ENCODE measurements around the gene SRL. TPM values are rescaled to one million over a fixed set of nuclear protein-coding genes. Genes with fewer than 3 reads are reported as not detected.

The SRL gene
- total and polyA plus RNA-seq, 4 experiments from 2014 or later: not detected

DNA sequence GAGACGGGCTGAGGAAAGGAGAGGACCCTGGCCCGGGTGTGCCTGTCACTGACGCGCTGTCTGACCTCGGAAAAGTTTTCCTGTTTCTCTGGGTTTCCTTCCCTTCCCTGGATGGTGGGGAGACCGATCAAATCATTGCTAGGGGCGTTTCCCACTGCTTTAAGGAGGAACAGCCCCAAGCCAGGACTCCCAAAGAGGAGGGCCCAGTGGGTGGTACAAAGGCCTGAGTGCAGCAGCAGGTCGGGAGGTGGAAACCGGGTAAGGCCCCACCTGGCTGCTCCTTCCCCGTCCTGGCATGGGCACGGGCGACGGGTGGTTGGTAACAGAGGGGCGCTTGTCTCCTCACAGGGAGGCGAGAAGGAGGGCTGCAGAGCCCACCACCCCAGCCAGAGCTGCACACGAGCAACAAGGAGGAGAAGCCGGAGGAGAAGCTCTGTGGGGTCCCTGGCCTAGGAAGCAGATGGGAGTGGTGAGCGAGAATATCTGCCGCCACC, 2.2 kb downstream of the SRL start:
- ChIA-PET CTCF (ENCODE audit: partially characterized antibody) (no interaction called here), POLR2A (ENCODE audit: partially characterized antibody) (no interaction called here)
- H3K9me3 Mint-ChIP-seq: peaks cover 0 to 1% (median 0%) of the 10 kb centered on the region in 8 donors
- no peak overlapping the region for H3K27ac Mint-ChIP-seq
- intact Hi-C loops (cut with micrococcal nuclease): no loop called here
- DNase-seq: no peak
- H3K9me3 ChIP-seq (ENCODE audit: control insufficient read depth in 1 of 2, low read length in 2 of 2): no peaks in the 10 kb centered on the region
- H3K4me3 Mint-ChIP-seq: no peak overlapping the region
- H3K4me1 Mint-ChIP-seq: no peaks in the 10 kb centered on the region
- no peaks in the 10 kb centered on the region for H3K27me3 ChIP-seq (ENCODE audit: insufficient read depth, low read length)
- H3K36me3 Mint-ChIP-seq: no peaks in the 10 kb centered on the region
- H3K27me3 Mint-ChIP-seq: peaks cover 4 to 7% of the 10 kb centered on the region in 2 donors
- no peaks in the 10 kb centered on the region for H3K36me3 ChIP-seq (ENCODE audit: insufficient read depth, low read length)
- H3K4me1 ChIP-seq (ENCODE audit: insufficient read depth, low read length): no peaks in the 10 kb centered on the region
- H3K4me3 ChIP-seq (ENCODE audit: low read length in 2 of 2): no peak overlapping the region
- H3K27ac ChIP-seq (ENCODE audit: low read depth, low read length): no peak overlapping the region

DNA sequence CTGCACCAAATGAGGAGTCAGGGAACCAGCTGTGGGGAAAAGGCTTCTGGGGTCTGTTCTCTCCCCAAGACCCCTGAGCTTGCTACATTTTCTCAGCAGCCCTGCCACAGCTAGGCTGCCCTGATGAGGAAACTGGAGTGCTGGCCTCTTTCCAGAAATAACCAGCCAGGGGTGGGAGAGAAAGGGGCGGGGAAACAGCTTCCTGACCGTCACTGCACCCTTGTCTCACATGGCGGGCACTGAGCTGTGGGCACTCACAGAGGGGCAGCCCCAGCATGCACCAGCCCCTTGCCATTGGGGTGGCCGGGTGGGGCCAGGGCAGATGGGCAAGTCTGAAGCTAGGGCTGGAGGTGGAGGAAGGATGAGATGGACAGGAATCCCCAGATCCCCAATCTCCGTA, 2.9 kb downstream of the SRL start:
- no peak overlapping the region for H3K27ac Mint-ChIP-seq

DNA sequence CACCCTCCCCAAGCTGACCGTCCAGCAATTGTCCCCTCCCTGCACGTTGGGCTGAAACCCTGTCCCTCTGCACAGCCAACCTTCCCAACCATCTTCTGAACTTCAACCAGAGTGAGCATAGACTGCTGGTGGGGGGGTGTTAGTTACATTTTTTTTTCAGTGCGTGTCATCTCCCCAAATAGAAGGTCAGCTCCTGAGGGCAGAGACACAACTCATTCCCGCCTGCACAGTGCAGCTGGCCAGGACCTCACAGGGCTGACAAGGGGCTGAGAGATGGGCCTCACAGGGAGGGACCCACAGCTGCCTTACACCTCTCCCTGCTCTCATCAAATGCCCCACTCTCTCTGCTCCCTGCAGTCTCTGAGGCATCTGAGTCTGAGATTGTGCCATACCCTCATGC, 8.4 kb downstream of the SRL start:
- Histone ChIP-seq H3K4me1 (ENCODE audit: insufficient read depth, low read length) (no peaks in the 10 kb centered on the region), H3K27me3 (ENCODE audit: insufficient read depth, low read length) (no peaks in the 10 kb centered on the region), H3K9me3 (ENCODE audit: control insufficient read depth in 1 of 2, low read length in 2 of 2) (no peaks in the 10 kb centered on the region), H3K27ac (ENCODE audit: low read depth, low read length) (no peak overlapping the region), H3K36me3 (ENCODE audit: insufficient read depth, low read length) (no peaks in the 10 kb centered on the region), H3K4me3 (ENCODE audit: low read length in 2 of 2) (no peak overlapping the region)
- Mint-ChIP-seq H3K4me1 (no peaks in the 10 kb centered on the region), H3K27ac (no peak overlapping the region), H3K9me3 (peaks cover 0 to 2% (median 0%) of the 10 kb centered on the region in 8 donors), H3K4me3 (no peak overlapping the region), H3K27me3 (peaks cover 4 to 12% of the 10 kb centered on the region in 2 donors), H3K36me3 (no peaks in the 10 kb centered on the region)
- CTCF ChIA-PET (ENCODE audit: partially characterized antibody): no interaction called here
- DNase-seq: no peak
- POLR2A ChIA-PET (ENCODE audit: partially characterized antibody): no interaction called here
- intact Hi-C loops (cut with micrococcal nuclease): no loop called here

More for the DNA sequence above, 2.9 kb downstream of the SRL start:
- no peak for DNase-seq
- peaks cover 0 to 1% (median 0%) of the 10 kb centered on the region in 8 donors for H3K9me3 Mint-ChIP-seq
- H3K36me3 Mint-ChIP-seq: no peaks in the 10 kb centered on the region
- intact Hi-C loops (cut with micrococcal nuclease): no loop called here
- POLR2A ChIA-PET (ENCODE audit: partially characterized antibody): no interaction called here
- H3K27me3 Mint-ChIP-seq: peaks cover 4 to 9% of the 10 kb centered on the region in 2 donors
- Histone ChIP-seq H3K27me3 (ENCODE audit: insufficient read depth, low read length) (no peaks in the 10 kb centered on the region), H3K27ac (ENCODE audit: low read depth, low read length) (no peak overlapping the region), H3K9me3 (ENCODE audit: control insufficient read depth in 1 of 2, low read length in 2 of 2) (no peaks in the 10 kb centered on the region), H3K36me3 (ENCODE audit: insufficient read depth, low read length) (no peaks in the 10 kb centered on the region), H3K4me3 (ENCODE audit: low read length in 2 of 2) (no peak overlapping the region), H3K4me1 (ENCODE audit: insufficient read depth, low read length) (no peaks in the 10 kb centered on the region)
- H3K4me3 Mint-ChIP-seq: no peak overlapping the region
- CTCF ChIA-PET (ENCODE audit: partially characterized antibody): no interaction called here
- H3K4me1 Mint-ChIP-seq: no peaks in the 10 kb centered on the region

DNA sequence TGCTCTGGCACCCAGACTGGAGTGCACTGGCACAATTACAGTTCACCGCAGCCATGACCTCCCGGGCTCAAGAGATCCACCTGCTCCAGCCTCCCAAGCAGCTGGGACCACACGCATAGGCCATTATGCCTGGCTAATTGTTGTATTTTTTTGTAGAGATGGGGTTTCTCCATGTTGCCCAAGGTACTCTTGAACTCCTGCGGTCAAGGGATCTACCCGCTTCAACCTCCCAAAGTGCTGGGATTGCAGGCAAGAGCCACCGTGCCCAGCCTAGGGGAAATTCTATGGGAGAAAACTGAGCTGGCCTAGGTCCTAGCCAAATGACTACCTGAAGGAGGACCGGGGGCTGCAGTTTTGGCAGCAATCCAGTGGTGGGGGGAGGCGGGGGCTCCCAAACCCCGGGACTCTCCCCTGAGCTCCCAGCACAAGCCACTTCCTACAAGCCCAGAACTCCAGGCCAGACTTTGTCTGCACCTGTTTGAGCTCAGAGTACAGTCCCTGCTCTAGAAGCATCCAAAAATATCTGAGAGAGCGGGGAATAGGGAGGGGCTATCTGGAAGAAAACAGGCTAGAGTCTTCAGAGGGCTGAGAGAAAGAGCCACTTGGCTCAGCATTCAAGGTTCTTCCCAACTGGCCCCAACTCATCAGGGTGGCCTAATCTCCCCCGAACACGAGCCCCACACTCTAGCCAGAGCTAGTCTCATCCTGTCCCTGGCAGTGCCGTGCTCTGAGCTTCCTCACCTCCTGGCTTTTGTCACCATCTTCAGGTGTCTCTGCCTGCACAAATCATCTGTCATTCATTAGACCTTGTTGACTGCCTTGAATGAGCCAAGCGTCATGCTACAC, 9.1 kb downstream of the SRL start:
- Histone ChIP-seq H3K4me1 (ENCODE audit: insufficient read depth, low read length) (no peaks in the 10 kb centered on the region), H3K27ac (ENCODE audit: low read depth, low read length) (no peak overlapping the region), H3K36me3 (ENCODE audit: insufficient read depth, low read length) (no peaks in the 10 kb centered on the region), H3K9me3 (ENCODE audit: control insufficient read depth in 1 of 2, low read length in 2 of 2) (no peaks in the 10 kb centered on the region), H3K27me3 (ENCODE audit: insufficient read depth, low read length) (no peaks in the 10 kb centered on the region), H3K4me3 (ENCODE audit: low read length in 2 of 2) (no peak overlapping the region)
- CTCF ChIA-PET (ENCODE audit: partially characterized antibody): no interaction called here
- H3K27ac Mint-ChIP-seq: no peak overlapping the region
- H3K9me3 Mint-ChIP-seq: peaks cover 0 to 2% (median 0%) of the 10 kb centered on the region in 8 donors
- no peak for DNase-seq
- intact Hi-C loops (cut with micrococcal nuclease): no loop called here
- peaks cover 4 to 9% of the 10 kb centered on the region in 2 donors for H3K27me3 Mint-ChIP-seq
- no peak overlapping the region for H3K4me3 Mint-ChIP-seq
- POLR2A ChIA-PET (ENCODE audit: partially characterized antibody): interaction anchor here (0.8 kb wide), 1 partner anchor 21 kb away, joined by 3 read pairs; no protein-coding TSS in a partner anchor
- no peaks in the 10 kb centered on the region for H3K36me3 Mint-ChIP-seq
- H3K4me1 Mint-ChIP-seq: no peaks in the 10 kb centered on the region

DNA sequence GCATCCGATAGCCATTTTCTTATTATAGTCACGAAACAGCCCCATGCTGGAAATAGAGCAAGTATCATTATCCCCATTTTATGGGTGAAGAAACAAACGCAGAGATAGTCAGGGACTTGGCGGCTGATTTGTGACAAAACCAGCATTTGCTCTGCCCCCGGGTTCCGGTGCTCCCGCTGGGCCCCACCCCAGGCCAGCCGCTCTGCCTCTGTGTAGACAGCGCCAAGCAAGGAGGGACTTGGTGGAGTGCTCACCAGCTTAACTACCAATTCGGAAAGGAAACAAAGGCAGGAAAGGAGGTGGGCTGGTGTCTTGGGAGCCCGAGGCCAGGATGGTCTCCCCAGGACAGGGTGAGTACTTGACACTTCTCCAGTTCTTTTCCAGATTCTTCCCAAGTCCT, 10.0 kb downstream of the SRL start:
- H3K9me3 ChIP-seq (ENCODE audit: control insufficient read depth in 1 of 2, low read length in 2 of 2): no peaks in the 10 kb centered on the region
- CTCF ChIA-PET (ENCODE audit: partially characterized antibody): interaction anchor here (1.1 kb wide), 1 partner anchor 22 kb away, joined by 3 read pairs; no protein-coding TSS in a partner anchor
- no peak for DNase-seq
- intact Hi-C loops (cut with micrococcal nuclease): no loop called here
- POLR2A ChIA-PET (ENCODE audit: partially characterized antibody): no interaction called here
- Mint-ChIP-seq H3K4me3 (no peak overlapping the region), H3K27me3 (peaks cover 4 to 5% of the 10 kb centered on the region in 2 donors), H3K9me3 (peaks cover 0 to 2% (median 0%) of the 10 kb centered on the region in 8 donors), H3K27ac (no peak overlapping the region), H3K36me3 (no peaks in the 10 kb centered on the region), H3K4me1 (no peaks in the 10 kb centered on the region)
- H3K27ac ChIP-seq (ENCODE audit: low read depth, low read length): no peak overlapping the region
- no peaks in the 10 kb centered on the region for H3K4me1 ChIP-seq (ENCODE audit: insufficient read depth, low read length)
- H3K27me3 ChIP-seq (ENCODE audit: insufficient read depth, low read length): no peaks in the 10 kb centered on the region
- no peak overlapping the region for H3K4me3 ChIP-seq (ENCODE audit: low read length in 2 of 2)
- no peaks in the 10 kb centered on the region for H3K36me3 ChIP-seq (ENCODE audit: insufficient read depth, low read length)

DNA sequence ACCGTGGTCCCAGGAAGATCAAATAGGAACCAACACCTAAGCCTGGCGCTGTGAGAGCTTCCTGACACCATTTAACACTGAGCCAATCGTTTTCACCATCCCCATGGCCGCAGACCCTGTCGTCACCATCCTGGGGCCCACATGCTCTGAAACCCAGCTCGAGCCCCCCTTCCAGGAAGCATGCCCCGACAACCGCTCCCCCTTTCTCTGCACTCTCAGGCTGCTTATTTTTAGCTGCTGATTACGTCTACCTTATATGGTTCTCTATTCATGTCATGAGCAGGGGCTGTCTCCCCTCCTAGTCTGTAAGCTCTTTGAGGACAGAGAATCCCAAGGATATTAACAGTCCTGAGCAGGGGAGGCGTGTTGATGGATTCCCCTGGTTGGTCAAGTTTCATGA, 10.5 kb downstream of the SRL start:
- CTCF ChIA-PET (ENCODE audit: partially characterized antibody): interaction anchor here (1.1 kb wide), 1 partner anchor 23 kb away, joined by 3 read pairs; no protein-coding TSS in a partner anchor
- intact Hi-C loops (cut with micrococcal nuclease): no loop called here
- H3K4me1 ChIP-seq (ENCODE audit: insufficient read depth, low read length): no peaks in the 10 kb centered on the region

DNA sequence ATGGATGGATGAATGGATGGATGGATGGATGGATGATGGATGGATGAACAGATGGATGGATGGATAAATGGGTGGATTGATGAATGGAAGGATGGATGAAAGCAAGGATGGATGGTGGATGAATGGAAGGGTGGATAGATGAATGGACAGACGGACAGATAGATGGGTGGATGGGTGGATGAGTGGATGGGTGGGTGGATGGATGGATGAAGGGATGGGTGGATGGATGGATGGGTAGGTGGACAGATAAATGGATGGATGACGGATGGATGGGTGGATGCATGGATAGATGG, 14.9 kb downstream of the SRL start:
- CTCF ChIA-PET (ENCODE audit: partially characterized antibody): no interaction called here
- intact Hi-C loops (cut with micrococcal nuclease): no loop called here
- no peaks in the 10 kb centered on the region for H3K4me1 Mint-ChIP-seq

More for the DNA sequence above, 10.5 kb downstream of the SRL start:
- Histone ChIP-seq H3K4me3 (ENCODE audit: low read length in 2 of 2) (no peak overlapping the region), H3K36me3 (ENCODE audit: insufficient read depth, low read length) (no peaks in the 10 kb centered on the region), H3K27ac (ENCODE audit: low read depth, low read length) (no peak overlapping the region), H3K27me3 (ENCODE audit: insufficient read depth, low read length) (no peaks in the 10 kb centered on the region), H3K9me3 (ENCODE audit: control insufficient read depth in 1 of 2, low read length in 2 of 2) (no peaks in the 10 kb centered on the region)
- peaks cover 4 to 5% of the 10 kb centered on the region in 2 donors for H3K27me3 Mint-ChIP-seq
- H3K27ac Mint-ChIP-seq: no peak overlapping the region
- H3K4me1 Mint-ChIP-seq: no peaks in the 10 kb centered on the region
- peaks cover 0 to 2% (median 0%) of the 10 kb centered on the region in 8 donors for H3K9me3 Mint-ChIP-seq
- no peaks in the 10 kb centered on the region for H3K36me3 Mint-ChIP-seq
- H3K4me3 Mint-ChIP-seq: no peak overlapping the region
- no peak for DNase-seq
- POLR2A ChIA-PET (ENCODE audit: partially characterized antibody): no interaction called here

More for the DNA sequence above, 14.9 kb downstream of the SRL start:
- Histone ChIP-seq H3K36me3 (ENCODE audit: insufficient read depth, low read length) (no peaks in the 10 kb centered on the region), H3K27me3 (ENCODE audit: insufficient read depth, low read length) (no peaks in the 10 kb centered on the region), H3K27ac (ENCODE audit: low read depth, low read length) (no peak overlapping the region), H3K4me1 (ENCODE audit: insufficient read depth, low read length) (no peaks in the 10 kb centered on the region), H3K9me3 (ENCODE audit: control insufficient read depth in 1 of 2, low read length in 2 of 2) (no peaks in the 10 kb centered on the region), H3K4me3 (ENCODE audit: low read length in 2 of 2) (no peak overlapping the region)
- DNase-seq: no peak
- H3K27me3 Mint-ChIP-seq: no peaks in the 10 kb centered on the region
- H3K4me3 Mint-ChIP-seq: no peak overlapping the region
- POLR2A ChIA-PET (ENCODE audit: partially characterized antibody): no interaction called here
- no peaks in the 10 kb centered on the region for H3K36me3 Mint-ChIP-seq
- H3K9me3 Mint-ChIP-seq: no peaks in the 10 kb centered on the region
- H3K27ac Mint-ChIP-seq: no peak overlapping the region

Measured in CD4-positive, alpha-beta memory T cell (primary cell).